T follicular helper cell (primary cell): ENCODE measurements around the gene MOK.

Source experiments
- DNase-seq: peaks from one replicate; pipeline ENCODE4 v3.0.0-alpha.2; 2020; ENCODE audit warnings: low read depth

MOK gene

DNA sequence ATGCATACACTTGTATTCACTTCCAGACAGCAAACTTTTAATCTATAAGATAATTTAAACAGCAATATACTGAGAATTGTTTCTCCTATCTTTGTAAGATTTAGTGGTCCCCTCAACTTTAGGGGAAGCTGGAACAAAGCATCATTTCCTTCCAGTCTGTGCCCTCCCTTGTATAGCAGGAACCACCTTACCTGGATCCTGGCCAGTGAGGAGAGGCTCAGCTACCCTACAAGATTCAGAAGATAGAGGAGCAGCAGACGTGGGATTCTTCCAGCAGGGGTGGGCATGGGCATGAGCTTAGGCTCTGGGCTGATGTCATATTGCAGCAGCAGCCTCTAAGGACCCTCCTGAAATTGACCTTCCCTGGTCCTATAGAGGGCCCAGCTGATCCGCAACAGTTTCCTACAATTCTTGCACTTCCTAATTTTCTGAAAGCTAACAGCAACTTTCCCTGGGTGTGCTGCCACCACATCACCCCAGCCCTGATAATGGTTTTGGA lies 21.3 kb downstream of the MOK start:
- DNase-seq, result no peak

- no peak for DNase-seq
Observed at GRCh38 chr14:102282751-102283465, 22.1 kb downstream of the MOK start.

GRCh38 chr14:102280376-102280962 lies 24.5 kb downstream of the MOK start:
- no peak for DNase-seq

DNA sequence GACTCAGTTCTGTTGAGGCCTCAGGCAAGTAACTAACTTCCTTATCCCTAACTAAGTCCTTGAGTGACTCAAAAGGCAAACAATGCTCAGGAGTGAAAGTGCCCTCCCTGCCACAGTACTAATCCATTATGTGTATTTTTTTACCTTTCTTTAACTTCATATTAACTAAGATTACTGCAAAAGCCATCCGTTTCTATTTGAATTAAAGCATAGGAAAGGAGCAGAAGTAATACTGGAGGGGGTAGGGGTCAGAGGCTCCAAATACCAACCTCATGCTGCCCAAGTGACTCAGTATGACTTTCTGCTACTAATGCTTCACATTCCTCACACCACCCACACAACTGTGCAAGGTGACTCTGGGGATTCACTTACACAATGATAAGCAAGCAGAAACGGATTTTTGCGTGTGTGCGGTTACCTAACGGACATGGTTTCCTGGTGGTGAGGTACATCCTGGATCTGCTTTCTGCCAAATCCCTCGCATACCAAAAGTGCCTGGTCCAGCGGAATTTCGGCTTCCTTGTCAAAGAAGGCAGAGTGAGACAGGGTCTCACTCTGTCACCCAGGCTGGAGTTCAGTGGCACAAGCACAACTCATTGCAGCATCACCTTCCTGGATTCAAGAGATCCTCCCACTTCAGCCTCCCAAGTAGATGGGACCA lies 25.1 kb downstream of the MOK start:
- no peak for DNase-seq

- DNase-seq, result no peak
Observed at GRCh38 chr14:102279282-102279681, 25.7 kb downstream of the MOK start.

GRCh38 chr14:102278631-102278935 lies 26.4 kb downstream of the MOK start:
- DNase-seq, result no peak

GRCh38 chr14:102277874-102278630 lies 26.9 kb downstream of the MOK start:
- no peak for DNase-seq

- DNase-seq, result no peak
Observed at GRCh38 chr14:102275866-102276265, 29.1 kb downstream of the MOK start.

GRCh38 chr14:102272392-102272791 lies 32.6 kb downstream of the MOK start:
- no peak for DNase-seq

DNA sequence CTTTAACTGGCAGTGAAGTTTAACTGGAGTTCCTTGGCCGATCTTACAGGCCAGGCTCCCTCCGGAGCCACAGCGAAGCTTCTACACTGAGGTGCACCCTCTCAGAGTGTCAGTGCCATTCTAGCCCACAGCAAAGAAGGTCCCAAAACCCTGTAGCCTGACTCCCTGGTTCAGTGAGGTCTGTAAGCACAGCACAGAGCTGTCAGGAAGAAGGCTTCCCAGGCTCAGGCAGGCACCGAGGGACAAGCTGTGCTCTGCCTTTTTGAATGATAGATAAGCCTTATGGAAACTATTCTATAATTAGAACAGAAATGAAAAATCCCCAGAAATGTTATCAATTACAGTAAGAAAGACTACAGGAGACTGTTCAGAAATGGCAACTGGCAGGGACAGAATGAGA lies 40.2 kb downstream of the MOK start:
- DNase-seq, result no peak

DNA sequence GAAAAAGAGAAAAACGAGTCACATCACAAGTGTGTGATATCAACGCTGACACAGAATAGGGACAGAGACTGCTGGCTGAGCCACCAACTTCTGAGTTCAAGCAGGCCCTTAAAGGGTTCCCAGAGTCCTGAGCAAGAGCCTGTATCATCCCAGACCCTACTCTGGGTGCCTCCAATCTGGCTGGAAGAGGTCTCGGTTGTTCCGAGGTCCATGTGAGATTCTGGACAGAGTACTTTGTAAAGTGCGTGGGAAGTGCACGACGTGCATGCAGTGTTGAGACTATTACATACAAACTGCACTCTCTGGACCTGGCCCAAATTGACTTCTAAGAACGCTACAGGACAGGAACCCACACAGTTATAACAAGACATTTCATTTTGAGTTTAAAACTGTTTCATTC lies 40.6 kb downstream of the MOK start:
- no peak for DNase-seq

GRCh38 chr14:102262929-102263462 lies 42.0 kb downstream of the MOK start:
- no peak for DNase-seq

DNA sequence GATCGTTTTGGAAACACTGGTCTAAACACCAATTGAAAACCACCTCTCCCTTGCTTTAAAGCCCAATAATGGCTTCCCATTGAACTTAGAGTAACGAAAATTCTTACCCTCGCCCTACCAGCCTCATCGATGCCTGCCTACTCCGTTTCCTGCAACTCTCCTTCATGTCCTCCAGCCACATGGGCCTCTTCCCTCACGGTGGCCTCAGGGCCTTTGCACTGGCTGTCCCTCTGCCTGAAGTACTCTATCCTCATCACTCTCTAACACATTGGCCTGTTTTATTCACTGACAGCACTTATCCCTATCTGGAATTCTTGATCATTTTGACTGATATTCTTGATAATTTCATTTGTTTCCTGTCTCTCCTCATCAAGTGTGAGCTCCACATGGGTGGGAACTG lies 46.8 kb downstream of the MOK start:
- no peak for DNase-seq

DNA sequence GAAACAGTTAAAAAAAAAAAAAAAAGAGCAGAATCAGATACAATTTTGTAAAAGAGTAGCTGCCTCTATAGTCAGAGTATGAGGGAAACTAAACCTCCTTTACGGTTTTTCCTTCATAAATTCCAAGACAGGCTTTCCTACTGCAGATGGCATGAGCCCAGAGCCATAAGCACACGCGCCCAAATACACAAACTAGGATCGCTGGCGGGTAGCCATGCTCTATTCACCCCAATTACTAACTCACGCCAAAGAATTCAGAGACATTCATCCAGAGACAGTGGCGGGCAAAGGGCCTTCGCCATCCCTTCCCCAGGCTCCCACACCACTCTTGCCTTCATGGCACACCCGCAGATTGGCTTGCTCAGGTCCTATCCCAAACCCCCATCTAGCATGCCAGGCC lies 48.2 kb downstream of the MOK start:
- DNase-seq, result no peak

DNA sequence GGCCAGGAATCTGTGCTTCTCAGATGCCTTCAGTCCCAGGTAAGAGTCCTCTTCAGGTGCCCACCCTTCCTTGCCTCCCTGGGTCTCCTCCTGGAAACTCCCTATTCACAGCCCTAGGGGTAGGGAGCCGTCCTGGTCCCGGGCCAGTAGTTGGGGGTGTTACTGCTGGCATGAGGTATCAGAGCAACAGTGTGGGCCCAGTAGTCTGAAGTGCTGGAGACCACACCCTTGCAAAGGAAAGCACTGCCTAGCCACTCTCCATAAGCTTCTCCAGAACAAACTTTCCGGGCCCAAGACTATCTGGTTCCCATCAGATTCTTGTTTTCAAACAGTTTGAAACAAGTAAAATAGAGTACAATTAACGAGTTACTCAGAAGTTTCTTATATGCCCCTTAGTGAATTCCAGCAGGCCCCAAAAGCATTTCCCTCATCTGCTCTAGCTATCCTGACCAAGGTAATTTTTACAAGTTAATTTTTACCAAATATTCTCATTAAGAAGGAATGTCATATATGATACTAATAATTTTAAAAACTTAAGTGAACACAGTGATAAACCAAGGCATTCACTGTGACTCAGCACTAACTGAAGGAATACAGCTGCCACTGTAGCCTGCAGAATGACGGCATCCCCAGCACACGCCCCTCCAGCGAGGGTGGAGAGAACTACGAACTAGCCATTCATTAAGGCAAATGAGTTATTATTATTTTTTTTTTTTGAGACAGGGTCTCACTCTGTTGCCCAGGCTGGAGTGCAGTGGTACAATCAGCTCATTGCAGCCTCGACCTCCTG lies 49.4 kb downstream of the MOK start:
- no peak for DNase-seq

DNA sequence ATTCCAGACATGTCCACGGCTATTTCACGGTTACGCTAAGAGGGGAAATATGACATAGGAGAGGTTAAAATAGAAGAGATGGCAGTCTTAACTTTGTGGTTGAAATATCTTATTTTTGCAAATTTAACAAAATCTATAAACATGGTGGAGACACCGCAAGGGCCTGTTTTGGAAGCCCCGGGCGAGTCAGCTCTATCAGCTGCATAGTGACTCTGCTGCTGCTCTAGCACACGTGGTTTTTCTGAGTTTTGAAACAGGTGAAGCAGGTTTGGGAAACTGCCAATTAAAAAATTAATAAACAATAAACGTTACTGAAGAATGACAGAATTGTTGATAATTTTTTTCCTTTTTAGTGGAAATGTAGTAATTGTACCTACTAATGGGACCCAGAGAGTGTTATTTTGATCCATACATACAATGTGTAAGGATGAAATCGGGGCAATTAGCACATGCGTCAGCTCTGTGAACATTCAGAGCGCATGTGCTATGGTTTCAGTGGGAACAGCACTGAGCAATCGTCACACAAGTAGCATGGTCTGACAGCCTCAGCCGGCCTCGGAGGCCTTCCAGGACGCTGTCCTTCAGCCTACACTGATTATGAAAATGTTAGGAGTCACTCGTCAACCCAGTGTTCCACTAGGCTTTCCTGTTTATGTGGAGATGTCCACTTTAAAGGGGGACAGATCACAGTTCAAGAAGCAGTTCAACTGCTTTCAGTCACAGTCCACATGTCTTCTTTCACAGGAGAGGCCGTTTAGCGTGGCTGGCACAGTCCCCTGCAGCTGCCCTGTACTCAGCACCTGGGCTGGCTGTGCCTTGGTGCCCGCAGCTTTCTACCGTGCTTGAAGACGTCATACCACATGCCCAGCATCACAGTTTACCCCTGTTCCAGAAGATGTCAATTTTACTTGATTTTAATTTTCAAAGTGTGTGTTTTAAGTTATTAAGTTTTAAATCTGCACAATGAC lies 51.8 kb downstream of the MOK start:
- no peak for DNase-seq

DNA sequence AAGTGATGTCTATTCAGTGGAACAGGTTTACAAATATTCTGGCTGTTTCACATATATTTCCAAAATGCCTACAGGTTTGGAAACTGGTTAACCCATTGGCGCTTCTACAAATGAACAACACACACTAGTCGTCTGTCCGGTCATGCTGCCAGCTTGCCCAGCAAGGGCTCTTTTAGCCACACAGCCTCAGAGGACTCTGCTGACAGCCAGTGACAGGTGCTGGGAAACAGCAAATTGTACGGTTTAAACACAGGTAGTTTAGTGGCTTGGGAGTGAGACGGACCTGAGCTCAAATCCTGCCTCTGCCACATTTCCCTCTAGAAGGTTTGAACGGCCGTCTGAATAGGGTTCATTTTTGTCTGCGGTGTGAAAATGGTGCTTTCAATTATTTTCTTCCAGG lies 53.8 kb downstream of the MOK start:
- no peak for DNase-seq

- DNase-seq, result no peak
Observed at GRCh38 chr14:102250636-102251035, 54.3 kb downstream of the MOK start.

DNA sequence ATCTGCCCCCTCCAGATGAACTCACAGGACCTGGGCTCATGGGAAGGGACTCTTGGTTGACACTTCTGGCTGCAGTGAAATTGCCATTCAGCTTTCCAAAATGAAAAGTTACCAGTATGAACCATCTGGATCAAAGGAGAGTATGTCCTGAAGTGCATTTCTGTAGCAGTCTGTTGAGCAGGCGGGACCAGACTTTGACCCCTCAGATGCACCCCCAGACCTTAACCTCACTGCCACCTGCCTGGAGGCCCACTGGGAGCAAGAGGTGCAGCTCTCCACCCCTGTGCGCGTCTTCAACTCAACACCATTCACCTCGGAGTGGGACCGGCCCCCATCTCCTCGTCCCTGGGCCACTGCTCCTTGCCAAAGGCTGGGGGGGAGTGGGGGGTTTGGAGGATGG lies 55.0 kb downstream of the MOK start:
- no peak for DNase-seq

DNA sequence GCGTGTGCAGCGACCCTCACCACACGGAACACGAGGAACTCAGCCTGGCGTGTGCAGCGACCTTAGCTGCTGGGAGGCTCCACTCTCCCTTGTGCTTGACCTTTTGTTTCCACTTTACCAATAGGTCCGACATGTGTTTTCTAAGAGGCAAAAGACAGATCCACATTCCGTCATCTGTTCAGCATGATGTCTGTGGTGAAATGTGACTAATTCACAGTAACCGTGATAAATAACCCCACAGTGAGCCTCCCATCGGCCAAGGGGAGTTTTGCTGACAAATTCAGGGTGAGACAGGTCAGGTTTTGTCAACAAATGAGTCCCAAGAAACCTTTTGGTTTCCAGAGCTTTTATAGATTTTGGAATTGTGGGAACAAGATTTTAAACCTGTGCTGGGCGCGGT lies 55.9 kb downstream of the MOK start:
- DNase-seq, result no peak
